Liver (tissue), 9 donors: ENCODE data around the gene CNST. TPM values are rescaled to one million over a fixed set of nuclear protein-coding genes. Genes with fewer than 3 reads are reported as not detected.

Experiments used
- DNase-seq: peaks from one replicate; pipeline ENCODE4 v3.0.0-alpha.2; 2017; ENCODE audit warnings: low spot score
- H3K27ac ChIP-seq, 2 donors: one replicate each; pipeline ENCODE4 v1.7.0; 2013; ENCODE audit warnings: inconsistent platforms in 2 of 2, low read length in 2 of 2, control low read depth in 1 of 2, low read depth in 1 of 2, mild to moderate bottlenecking in 1 of 2
- H3K27me3 ChIP-seq, 4 donors: one replicate each; pipeline versions ENCODE4 v1.6.1 to v1.7.0; 2013; ENCODE audit warnings: low read length in 3 of 4, inconsistent platforms in 1 of 4, mild to moderate bottlenecking in 1 of 4, moderate library complexity in 1 of 4; ENCODE audit not compliant: control insufficient read depth in 4 of 4, insufficient read depth in 4 of 4
- H3K36me3 ChIP-seq, 4 donors: one replicate each; pipeline versions ENCODE4 v1.6.1 to v1.7.0; 2013; ENCODE audit warnings: low read length in 3 of 4, mild to moderate bottlenecking in 3 of 4, low read depth in 1 of 4, moderate library complexity in 1 of 4; ENCODE audit not compliant: control insufficient read depth in 4 of 4, insufficient read depth in 3 of 4
- H3K4me1 ChIP-seq, 4 donors: one replicate each; pipeline versions ENCODE4 v1.6.1 to v1.7.0; 2013; ENCODE audit warnings: low read length in 3 of 4, mild to moderate bottlenecking in 3 of 4, moderate library complexity in 1 of 4; ENCODE audit not compliant: control insufficient read depth in 4 of 4, insufficient read depth in 4 of 4
- H3K4me3 ChIP-seq, 3 donors: one replicate each; pipeline versions ENCODE4 v1.6.1 to v1.7.0; 2013; ENCODE audit warnings: low read length in 3 of 3, control low read depth in 1 of 3, low read depth in 1 of 3, mild to moderate bottlenecking in 1 of 3
- H3K9ac ChIP-seq, 2 donors: one replicate each; pipeline ENCODE4 v1.7.0; 2013; ENCODE audit warnings: low read length in 2 of 2, mild to moderate bottlenecking in 2 of 2, moderate library complexity in 2 of 2, control low read depth in 1 of 2, low read depth in 1 of 2
- H3K9me3 ChIP-seq, 4 donors: one replicate each; pipeline versions ENCODE4 v1.6.1 to v1.7.0; 2013; ENCODE audit warnings: low read length in 3 of 4; ENCODE audit not compliant: control insufficient read depth in 4 of 4
- ATF3 ChIP-seq: IDR thresholded peaks from 2 replicates; pipeline ENCODE4 v1.6.1; 2016; ENCODE audit warnings: antibody characterized with exemption
- CTCF ChIP-seq: fragments of 150-350 bp; IDR thresholded peaks from 2 replicates; pipeline ENCODE4 v1.5.1; 2017; ENCODE audit warnings: improper control_type of control experiment, low read depth, low read length; ENCODE audit not compliant: missing input control
- EGR1 ChIP-seq, 2 donors: IDR thresholded peaks; 2 replicates each; pipeline ENCODE4 v1.6.1; 2016 to 2018; ENCODE audit warnings: antibody characterized with exemption in 2 of 2, low read depth in 2 of 2
- FOXA1 ChIP-seq: IDR thresholded peaks from 2 replicates; pipeline ENCODE4 v1.6.1; 2016; ENCODE audit warnings: antibody characterized with exemption
- FOXA2 ChIP-seq: IDR thresholded peaks from 2 replicates; pipeline ENCODE4 v1.6.1; 2016; ENCODE audit warnings: antibody characterized with exemption
- GABPA ChIP-seq, 2 donors: IDR thresholded peaks in 1 of 2; conservative IDR thresholded peaks in 1 of 2; 2 replicates each; pipeline ENCODE4 v1.6.1; 2016; ENCODE audit warnings: antibody characterized with exemption in 2 of 2, mild to moderate bottlenecking in 1 of 2, moderate library complexity in 1 of 2
- HNF4A ChIP-seq, 2 donors: conservative IDR thresholded peaks; 2 replicates each; pipeline ENCODE4 v1.6.1; 2016; ENCODE audit warnings: antibody characterized with exemption in 2 of 2, mild to moderate bottlenecking in 2 of 2
- HNF4G ChIP-seq: IDR thresholded peaks from 2 replicates; pipeline ENCODE4 v1.6.1; 2016; ENCODE audit warnings: antibody characterized with exemption
- JUND ChIP-seq, 2 donors: IDR thresholded peaks; 2 replicates each; pipeline ENCODE4 v1.6.1; 2016; ENCODE audit warnings: antibody characterized with exemption in 2 of 2
- NR2F2 ChIP-seq: IDR thresholded peaks from 2 replicates; pipeline ENCODE4 v1.6.1; 2016; ENCODE audit warnings: antibody characterized with exemption
- RAD21 ChIP-seq, 2 donors: IDR thresholded peaks; 2 replicates each; pipeline ENCODE4 v1.6.1; 2016; ENCODE audit warnings: antibody characterized with exemption in 2 of 2, mild to moderate bottlenecking in 2 of 2
- RXRA ChIP-seq, 2 donors: IDR thresholded peaks; 2 replicates each; pipeline ENCODE4 v1.6.1; 2017 to 2018; ENCODE audit warnings: antibody characterized with exemption in 2 of 2, mild to moderate bottlenecking in 1 of 2
- TAF1 ChIP-seq: conservative IDR thresholded peaks from 2 replicates; pipeline ENCODE4 v1.6.1; 2016; ENCODE audit warnings: antibody characterized with exemption, mild to moderate bottlenecking
- YY1 ChIP-seq: IDR thresholded peaks from 2 replicates; pipeline ENCODE4 v1.6.1; 2016; ENCODE audit warnings: antibody characterized with exemption, mild to moderate bottlenecking
- WGBS: extraction: QIAGEN DNeasy Blood & Tissue Kit; methylation state at CpG from one replicate; pipeline ENCODE4 v1.1.7; 2013; 5-methylcytosine and 5-hydroxymethylcytosine counted together
- polyA plus RNA-seq, 2 donors: library from polyadenylated mRNA; stranded (reverse) in 1 of 2; unstranded in 1 of 2; fragments of 200-250 nt in 1 of 2; fragments of >200 nt in 1 of 2; fragmentation: Nextera tagmentation in 1 of 2; extraction: Ambion mirVana in 1 of 2; gene quantifications; one replicate each; pipeline versions ENCODE4 v1.2.1 to v1.2.3, GENCODE V29; 2013 to 2015
- total RNA-seq, 2 donors: library from RNA; depleted of rRNA; stranded (reverse); fragments of >200 nt; gene quantifications; one replicate each; pipeline ENCODE4 v1.2.3, GENCODE V29; 2014
- TF ChIP-seq, protein P1 (sequence below): IDR thresholded peaks from 2 replicates; pipeline ENCODE4 v1.6.1; 2016; ENCODE audit warnings: antibody characterized with exemption, mild to moderate bottlenecking
- TF ChIP-seq, protein P2 (sequence below): IDR thresholded peaks from 2 replicates; pipeline ENCODE4 v1.6.1; 2016; ENCODE audit warnings: antibody characterized with exemption
- donor health status: healthy.
- donor health status: healthy.
- donor health status: healthy.
- donor health status: healthy.
- donor health status: healthy.

The CNST gene
- total and polyA plus RNA-seq, 4 donors: 6.1 to 36.3 (median 12.1) TPM

DNA sequence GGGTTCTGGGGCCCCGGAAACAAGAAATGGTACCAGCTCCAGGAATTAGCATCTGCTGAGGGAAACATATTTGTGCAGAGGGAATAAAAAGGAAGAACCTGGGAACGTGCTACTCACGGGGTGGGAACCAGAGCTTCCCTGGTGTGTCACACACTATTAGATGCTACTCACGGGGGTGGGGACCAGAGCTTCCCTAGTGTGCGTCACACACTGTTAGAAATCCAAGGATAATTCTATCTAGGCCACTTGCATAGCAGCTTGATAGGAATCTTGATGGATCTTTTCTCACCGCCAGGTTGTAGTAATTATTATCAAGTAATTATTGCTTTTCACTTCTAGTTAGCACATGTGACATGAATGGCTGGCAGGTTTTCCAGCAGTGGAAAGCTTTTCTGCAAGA, 103.4 kb downstream of the CNST start:
- Histone ChIP-seq H3K4me1 (no peaks in the 10 kb centered on the region), H3K27ac (no peak overlapping the region), H3K9ac (no peak overlapping the region), H3K4me3 (no peak overlapping the region), H3K27me3 (no peaks in the 10 kb centered on the region), H3K36me3 (peaks cover 0 to 27% (median 11%) of the 10 kb centered on the region in 4 donors), H3K9me3 (no peaks in the 10 kb centered on the region)
- TF ChIP-seq TAF1 (no peak), GABPA (IDR thresholded peaks at IDR 0.05 in 1 of 2, conservative IDR thresholded peaks at IDR 0.05 in 1 of 2) (no peak), YY1 (no peak), RXRA (IDR thresholded peaks at IDR 0.05) (no peak), EGR1 (IDR thresholded peaks at IDR 0.05; ENCODE audit: low read depth in 2 of 2) (no peak), HNF4G (no peak), HNF4A (conservative IDR thresholded peaks at IDR 0.05) (no peak), RAD21 (IDR thresholded peaks at IDR 0.05) (no peak), FOXA1 (no peak), JUND (IDR thresholded peaks at IDR 0.05) (no peak), FOXA2 (no peak), CTCF (no peak), ATF3 (no peak)
- TF ChIP-seq, protein P1, sequence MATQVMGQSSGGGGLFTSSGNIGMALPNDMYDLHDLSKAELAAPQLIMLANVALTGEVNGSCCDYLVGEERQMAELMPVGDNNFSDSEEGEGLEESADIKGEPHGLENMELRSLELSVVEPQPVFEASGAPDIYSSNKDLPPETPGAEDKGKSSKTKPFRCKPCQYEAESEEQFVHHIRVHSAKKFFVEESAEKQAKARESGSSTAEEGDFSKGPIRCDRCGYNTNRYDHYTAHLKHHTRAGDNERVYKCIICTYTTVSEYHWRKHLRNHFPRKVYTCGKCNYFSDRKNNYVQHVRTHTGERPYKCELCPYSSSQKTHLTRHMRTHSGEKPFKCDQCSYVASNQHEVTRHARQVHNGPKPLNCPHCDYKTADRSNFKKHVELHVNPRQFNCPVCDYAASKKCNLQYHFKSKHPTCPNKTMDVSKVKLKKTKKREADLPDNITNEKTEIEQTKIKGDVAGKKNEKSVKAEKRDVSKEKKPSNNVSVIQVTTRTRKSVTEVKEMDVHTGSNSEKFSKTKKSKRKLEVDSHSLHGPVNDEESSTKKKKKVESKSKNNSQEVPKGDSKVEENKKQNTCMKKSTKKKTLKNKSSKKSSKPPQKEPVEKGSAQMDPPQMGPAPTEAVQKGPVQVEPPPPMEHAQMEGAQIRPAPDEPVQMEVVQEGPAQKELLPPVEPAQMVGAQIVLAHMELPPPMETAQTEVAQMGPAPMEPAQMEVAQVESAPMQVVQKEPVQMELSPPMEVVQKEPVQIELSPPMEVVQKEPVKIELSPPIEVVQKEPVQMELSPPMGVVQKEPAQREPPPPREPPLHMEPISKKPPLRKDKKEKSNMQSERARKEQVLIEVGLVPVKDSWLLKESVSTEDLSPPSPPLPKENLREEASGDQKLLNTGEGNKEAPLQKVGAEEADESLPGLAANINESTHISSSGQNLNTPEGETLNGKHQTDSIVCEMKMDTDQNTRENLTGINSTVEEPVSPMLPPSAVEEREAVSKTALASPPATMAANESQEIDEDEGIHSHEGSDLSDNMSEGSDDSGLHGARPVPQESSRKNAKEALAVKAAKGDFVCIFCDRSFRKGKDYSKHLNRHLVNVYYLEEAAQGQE: no peak
- TF ChIP-seq, protein P2, sequence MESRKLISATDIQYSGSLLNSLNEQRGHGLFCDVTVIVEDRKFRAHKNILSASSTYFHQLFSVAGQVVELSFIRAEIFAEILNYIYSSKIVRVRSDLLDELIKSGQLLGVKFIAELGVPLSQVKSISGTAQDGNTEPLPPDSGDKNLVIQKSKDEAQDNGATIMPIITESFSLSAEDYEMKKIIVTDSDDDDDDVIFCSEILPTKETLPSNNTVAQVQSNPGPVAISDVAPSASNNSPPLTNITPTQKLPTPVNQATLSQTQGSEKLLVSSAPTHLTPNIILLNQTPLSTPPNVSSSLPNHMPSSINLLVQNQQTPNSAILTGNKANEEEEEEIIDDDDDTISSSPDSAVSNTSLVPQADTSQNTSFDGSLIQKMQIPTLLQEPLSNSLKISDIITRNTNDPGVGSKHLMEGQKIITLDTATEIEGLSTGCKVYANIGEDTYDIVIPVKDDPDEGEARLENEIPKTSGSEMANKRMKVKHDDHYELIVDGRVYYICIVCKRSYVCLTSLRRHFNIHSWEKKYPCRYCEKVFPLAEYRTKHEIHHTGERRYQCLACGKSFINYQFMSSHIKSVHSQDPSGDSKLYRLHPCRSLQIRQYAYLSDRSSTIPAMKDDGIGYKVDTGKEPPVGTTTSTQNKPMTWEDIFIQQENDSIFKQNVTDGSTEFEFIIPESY: no peak
- no peak for DNase-seq
- 96% methylated on average over 6 of the region's 6 CpGs for WGBS

DNA sequence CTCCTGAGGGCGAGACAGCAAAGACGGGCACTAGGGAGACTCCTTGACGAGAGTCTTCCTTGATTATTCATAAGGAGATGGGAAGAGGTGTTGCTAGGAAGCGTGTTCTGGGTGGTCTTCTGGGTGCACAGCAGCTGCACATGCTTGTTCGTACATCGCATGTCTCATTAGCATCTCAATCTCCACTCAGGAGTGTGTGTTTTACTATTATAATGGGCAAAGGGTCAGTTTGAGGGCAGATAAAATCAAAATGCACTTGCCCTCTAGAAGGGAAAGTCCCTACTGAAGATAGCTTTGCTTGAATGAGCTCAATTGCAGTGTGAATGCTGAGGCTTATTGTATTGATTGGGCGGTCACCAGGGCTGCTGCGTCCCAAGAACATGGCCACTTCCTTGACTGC, 107.8 kb downstream of the CNST start:
- TF ChIP-seq, protein P1: no peak
- TF ChIP-seq NR2F2: no peak
- no peak for TF ChIP-seq JUND (IDR thresholded peaks at IDR 0.05)
- no peak for TF ChIP-seq FOXA2
- DNase-seq: no peak
- 88% methylated on average over 8 of the region's 8 CpGs for WGBS

More for the DNA sequence above, 107.8 kb downstream of the CNST start:
- Histone ChIP-seq H3K9ac (no peak overlapping the region), H3K4me1 (no peaks in the 10 kb centered on the region), H3K9me3 (no peaks in the 10 kb centered on the region), H3K27me3 (no peaks in the 10 kb centered on the region), H3K36me3 (peaks cover 0 to 6% (median under 1%) of the 10 kb centered on the region in 4 donors), H3K27ac (no peak overlapping the region), H3K4me3 (no peak overlapping the region)
